T-helper 1 cell treated with Interleukin-12 subunit alpha and Interleukin-12 subunit beta and Interleukin-4 antibody, amounts not matched to agents 30 ng/mL and 1 ng/mL, for 36 hours (primary cell): ENCODE results near the gene KRT6C. TPM values are rescaled to one million over a fixed set of nuclear protein-coding genes. Genes with fewer than 3 reads are reported as not detected.
"Not testable (repeated sequence)": the region's sequence is repeated elsewhere in the genome, so short reads cannot be mapped to it uniquely, and the experiment has no call there.

Source experiments
- intact Hi-C: fragments of 100-400 bp; cut with micrococcal nuclease; formaldehyde crosslinking; loops from one replicate; pipeline ENCODE4 v1.15.1; 2024
- total RNA-seq: library from RNA; stranded (reverse); gene quantifications from 2 replicates; pipeline ENCODE4 v1.2.3, GENCODE V29; 2022

The KRT6C gene
- total RNA-seq, 1 donor from 2014 or later = not detected

DNA sequence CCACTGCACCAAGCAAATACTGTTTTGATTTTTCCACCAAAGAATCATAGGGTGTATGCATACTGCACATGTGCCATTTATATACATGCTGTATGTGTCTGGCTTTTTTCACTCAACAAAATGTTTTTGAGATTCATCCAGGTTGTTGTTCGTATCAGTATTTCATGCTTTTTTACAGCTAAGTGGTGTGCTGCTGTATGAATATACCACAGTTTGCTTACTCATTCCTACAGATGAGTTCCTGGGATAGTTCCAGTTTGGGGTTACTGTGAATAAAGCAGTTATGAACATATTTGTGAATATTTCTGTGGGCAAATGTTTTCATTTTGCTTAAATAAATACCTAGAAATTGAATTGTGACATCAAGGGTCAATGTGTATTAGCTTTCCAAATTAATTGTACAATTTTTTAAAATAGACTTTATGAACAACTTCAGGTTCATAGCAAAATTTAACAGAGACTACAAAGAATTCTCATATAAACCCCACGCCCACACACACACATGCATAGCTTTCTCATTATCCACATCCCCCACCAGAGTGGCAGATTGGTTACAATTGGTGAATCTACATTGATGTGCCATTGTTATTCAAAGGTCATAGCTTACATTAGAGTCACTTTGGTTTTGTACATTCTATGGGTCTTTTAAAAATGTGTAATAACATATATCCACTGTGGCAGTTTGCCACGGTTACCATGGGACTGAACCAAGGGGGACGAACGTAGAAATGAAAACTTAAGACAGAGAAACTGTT is 26.4 kb upstream of the KRT6C start:
- intact Hi-C loops = no loop called here

GRCh38 chr12:52498946-52499345 is 25.3 kb upstream of the KRT6C start:
- intact Hi-C loops = no loop called here

DNA sequence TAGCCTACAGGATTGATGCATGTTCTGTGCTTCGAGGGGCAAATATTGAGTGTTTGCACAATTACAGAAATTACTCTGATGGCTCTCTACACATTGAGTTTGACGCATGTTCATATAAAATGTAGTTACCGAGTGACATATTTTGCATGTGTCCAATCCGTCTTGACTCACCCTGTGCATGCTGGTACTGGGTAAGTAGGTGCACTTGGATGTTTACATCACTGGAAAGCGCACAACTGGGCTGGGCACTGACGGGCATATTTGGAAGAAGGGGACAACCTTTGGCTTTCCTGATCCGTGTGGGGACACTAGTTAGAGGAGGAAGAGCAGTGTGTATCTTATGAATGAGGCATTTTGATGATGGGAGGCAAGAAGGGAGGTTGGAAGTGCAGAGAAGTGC is 24.4 kb upstream of the KRT6C start:
- intact Hi-C loops = no loop called here

- intact Hi-C loops = no loop called here
Measured at GRCh38 chr12:52496590-52497071, 23.0 kb upstream of the KRT6C start.

DNA sequence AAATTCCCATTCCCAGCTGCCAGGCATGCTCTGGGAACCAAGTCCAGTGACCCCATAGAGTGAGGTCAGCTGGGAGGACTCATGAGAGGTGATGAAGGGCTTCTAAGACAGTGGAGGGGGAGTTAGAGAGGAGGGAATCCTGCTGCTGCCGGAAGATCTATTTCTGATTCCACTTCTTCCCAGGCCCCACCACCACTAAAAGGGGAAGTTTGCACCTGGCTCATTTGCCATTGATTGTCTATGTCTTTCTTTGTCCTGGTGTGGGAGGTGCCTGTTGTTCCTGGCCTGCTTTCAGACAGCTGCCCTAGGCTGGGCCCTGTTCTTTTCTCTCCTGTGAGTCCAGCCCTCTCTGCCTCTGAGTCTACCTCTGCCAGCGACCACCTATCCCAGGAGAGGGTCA is 22.4 kb upstream of the KRT6C start:
- intact Hi-C loops = no loop called here

DNA sequence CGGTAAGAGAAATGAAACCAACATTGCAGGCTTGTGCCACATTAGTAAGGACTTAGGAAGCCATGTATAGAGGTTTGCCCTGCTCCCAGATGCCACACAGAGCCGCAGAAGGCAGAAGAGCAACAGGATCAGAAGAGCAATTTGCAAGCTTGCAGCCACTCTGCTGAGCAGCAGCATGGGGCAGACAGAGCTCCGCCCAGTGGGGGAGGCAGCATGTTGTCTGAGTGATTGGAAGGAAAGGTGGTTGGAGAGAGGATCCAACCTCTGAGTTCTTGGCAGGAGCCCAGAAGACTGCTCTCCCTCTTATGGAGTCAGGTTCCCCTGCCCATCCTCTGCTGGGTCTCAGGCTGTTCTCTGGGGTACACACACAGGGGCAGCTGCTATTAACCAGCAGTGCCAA is 21.8 kb upstream of the KRT6C start:
- intact Hi-C loops = no loop called here

DNA sequence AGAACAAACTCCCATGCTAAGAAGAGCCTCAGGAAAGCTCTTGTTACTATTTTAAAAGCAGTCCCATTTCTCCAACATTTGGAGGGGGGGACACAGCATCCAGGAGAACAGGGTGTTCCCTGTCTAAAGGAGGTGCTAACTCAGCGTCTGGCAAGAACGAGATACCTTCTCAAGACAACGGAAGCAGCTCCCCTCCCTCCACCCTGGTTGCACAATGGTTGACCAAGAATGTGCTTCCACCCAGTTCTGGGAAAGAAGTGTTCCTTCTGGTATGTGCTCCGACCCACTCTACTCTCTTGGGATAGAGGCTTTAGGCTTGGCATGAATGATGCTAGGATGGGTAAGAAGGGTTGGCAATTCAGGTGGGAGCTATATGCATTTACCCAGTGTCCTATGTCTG is 20.9 kb upstream of the KRT6C start:
- intact Hi-C loops = no loop called here

DNA sequence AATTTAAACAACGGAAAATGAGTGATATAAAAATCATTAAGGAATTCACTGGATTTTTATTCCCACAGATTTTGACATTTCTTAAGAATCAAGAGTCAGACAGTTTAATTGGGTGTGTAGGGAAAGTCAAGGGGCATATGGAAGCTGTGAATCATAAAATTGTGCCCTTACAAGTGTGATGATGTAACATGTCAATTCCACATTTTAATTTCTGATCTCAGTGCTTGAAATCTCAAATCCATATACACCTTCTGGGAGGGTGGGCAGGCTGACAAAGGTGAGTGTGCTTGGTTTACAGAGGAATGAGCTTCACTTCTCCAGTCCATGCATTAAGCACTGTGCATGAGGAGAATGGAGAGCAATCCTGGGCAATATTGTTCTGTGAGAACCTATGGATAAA is 20.5 kb upstream of the KRT6C start:
- intact Hi-C loops = no loop called here

GRCh38 chr12:52493172-52493571 is 19.6 kb upstream of the KRT6C start, which contains the start of gene KRT6A:
TSS of gene KRT6A (minus strand) at chr12:52493257. CDS start at chr12:52493188, 69 bp downstream.
- intact Hi-C loops = no loop called here

DNA sequence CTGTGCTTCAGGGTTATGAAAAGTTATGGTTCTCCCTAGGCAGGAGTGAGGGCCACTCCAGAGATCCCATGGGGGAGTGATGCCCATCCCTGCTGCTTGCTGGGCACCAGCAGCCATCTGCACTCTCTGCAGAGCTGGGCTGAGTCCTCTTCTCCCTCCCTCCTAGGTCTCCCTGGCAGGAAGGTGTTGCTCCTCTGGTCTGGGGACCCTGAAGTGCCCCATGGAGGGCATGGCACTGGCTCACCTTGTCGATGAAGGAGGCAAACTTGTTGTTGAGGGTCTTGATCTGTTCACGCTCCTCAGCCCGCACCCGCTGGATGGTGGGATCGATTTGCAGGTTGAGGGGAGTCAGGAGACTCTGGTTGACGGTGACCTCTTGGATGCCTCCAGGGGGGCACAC is 18.8 kb upstream of the KRT6C start:
- intact Hi-C loops = not testable (repeated sequence)

DNA sequence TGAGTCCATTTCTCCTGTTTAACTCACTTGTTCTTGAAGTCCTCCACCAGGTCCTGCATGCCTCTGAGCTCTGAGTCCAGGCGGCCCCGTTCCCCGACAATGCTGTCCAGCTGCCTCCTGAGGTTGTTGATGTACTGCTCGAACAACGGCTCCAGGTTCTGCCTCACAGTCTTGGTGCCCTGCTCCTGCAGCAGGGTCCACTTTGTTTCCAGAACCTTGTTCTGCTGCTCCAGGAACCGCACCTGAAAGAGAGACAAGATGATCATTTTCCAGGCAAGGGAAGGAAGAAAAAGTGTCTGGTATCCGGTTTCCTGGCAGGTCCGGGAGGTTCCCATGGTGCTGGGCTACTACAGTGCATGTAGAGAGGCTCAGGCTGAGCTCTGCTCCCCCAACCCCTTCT is 17.9 kb upstream of the KRT6C start:
- intact Hi-C loops = not testable (repeated sequence)

- intact Hi-C loops = no loop called here
Measured at GRCh38 chr12:52488736-52489135, 15.1 kb upstream of the KRT6C start.

DNA sequence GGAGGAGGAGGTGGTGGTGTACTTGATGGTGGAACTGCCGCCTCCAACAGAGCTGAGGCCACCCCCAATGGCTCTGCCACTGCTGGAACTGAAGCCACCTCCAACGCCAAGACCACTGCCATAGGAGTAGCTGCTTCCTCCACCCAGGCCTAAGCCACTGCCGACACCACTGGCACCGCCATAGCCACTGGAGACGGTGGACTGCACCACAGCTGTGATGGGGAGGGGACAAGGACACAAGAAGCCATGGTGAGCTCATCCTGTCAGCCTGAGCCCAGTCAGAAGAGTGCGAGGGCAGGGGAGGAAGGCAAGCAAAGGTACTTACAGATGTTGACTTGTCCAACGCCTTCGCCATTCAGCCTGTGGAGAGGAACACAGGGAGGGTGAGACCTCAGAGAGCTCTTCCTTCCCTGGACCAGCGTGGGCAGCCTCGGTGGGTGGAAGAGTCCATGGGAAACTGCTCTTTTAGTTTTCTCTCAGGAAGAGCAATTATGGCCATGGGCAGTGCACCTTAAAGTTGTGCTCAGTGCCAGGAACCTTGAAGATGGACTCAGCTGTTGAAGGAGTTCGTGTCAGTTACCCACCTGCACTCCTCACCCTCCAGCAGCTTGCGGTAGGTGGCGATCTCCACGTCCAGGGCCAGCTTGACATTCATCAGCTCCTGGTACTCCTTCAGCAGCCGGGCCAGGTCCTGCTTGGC is 14.3 kb upstream of the KRT6C start:
- intact Hi-C loops = not testable (repeated sequence)

- intact Hi-C loops = no loop called here
Measured at GRCh38 chr12:52487211-52487610, 13.6 kb upstream of the KRT6C start.

GRCh38 chr12:52486166-52487105 is 12.8 kb upstream of the KRT6C start:
- intact Hi-C loops = no loop called here

DNA sequence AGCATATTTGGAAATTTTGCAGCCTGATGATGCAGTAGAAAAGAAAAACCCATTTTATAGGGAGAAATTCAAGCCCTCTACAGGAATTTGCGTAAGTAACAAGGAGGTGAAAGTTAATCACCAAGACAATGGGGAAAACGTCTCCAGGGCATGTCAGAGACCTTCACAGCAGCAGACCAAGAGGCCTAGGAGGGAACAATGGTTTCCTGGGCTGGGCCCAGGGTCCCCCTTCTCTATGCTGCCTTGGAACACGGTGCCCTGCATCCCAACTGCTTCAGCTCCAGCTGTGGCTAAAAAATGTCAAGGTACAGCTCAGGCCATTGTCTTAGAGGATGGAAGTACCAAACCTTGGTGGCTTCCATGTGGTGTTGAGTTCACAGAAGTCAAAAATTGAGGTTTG is 6.5 kb upstream of the KRT6C start:
- intact Hi-C loops = no loop called here

DNA sequence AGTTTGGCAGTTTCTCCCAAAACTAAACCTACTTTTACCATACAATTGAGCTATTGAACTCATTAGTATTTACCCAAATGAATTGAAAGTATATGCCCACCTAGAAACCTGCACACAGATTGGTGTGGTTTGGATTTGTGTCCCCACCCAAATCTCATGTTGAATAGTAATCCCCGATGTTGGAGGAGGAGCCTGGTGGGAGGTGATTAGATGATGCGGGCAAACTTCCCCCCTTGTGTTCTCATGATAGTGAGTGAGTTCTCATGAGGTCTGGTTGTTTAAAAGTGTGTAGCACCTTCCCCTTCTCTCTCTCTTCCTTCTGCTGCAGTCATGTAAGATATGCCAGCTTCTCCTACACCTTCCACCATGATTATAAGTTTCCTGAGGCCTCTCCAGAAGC is 4.0 kb upstream of the KRT6C start:
- intact Hi-C loops = no loop called here

GRCh38 chr12:52474212-52474611 is 607 bp upstream of the KRT6C start:
- intact Hi-C loops = no loop called here

DNA sequence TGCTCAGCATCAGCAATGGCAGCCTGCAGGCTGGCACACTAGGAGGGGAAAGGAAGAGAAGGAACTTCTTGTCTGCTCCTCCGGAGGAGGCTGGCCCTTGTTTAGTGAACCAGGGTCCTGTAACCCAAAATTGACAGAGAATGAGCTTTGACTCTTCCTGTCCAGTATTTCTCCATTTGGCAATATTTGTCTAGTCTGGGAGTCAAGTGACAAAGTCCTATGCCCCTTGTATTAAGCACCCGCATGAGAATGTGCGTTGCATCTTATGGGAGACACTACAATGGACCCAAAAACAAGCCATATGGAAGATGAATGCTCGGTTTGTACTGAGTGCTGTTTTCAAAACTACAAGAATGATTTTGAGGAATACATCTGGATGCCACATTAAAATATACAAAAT is 3.8 kb downstream of the KRT6C start:
- intact Hi-C loops = no loop called here

DNA sequence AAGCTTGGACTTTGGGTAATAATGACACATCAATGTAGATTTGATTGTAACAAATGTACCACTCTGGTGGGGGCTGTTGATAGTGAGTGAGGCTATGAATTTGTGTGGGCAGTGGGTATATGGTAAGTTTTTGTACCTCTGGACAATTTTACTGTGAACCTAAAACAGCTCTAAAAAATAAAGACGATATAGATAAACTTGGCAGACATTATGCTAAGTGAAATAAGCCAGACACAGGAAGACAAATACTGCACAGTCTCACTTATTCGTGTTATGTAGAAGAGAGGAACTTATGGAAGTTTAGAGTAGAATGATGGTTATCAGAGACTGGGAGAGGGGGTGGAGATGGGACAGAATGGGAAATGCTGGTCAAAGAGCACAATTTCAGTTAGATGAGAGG is 8.7 kb downstream of the KRT6C start:
- intact Hi-C loops = no loop called here

DNA sequence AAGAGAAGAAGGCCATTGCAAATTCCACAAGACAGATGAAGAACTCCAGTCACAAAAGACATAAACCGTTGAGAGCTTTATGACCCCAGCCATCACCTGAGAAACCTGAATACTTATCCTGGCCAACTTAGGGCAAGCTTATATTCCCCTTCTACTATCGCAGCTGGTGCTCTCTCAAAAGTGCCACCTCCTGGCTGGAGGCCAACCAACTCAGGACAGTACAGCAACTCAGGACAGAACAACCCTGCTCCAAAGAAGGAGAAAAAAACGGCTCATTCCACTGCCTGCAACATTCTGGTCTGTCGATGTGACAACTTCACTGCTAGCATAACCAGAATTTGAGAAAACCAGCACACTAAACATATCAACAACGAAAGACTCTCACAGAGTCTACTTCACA is 11.9 kb downstream of the KRT6C start:
- intact Hi-C loops = no loop called here

GRCh38 chr12:52458861-52459260 is 14.7 kb downstream of the KRT6C start:
- intact Hi-C loops = no loop called here
